GM18526 (cell line): Measurements from ENCODE around the gene C5orf22.

Source experiments
- POLR2A ChIP-seq: IDR thresholded peaks from 3 replicates; pipeline ENCODE4 v1.6.1; 2011; ENCODE audit not compliant: insufficient read length; ENCODE audit errors: extremely low read depth

C5orf22 gene

DNA sequence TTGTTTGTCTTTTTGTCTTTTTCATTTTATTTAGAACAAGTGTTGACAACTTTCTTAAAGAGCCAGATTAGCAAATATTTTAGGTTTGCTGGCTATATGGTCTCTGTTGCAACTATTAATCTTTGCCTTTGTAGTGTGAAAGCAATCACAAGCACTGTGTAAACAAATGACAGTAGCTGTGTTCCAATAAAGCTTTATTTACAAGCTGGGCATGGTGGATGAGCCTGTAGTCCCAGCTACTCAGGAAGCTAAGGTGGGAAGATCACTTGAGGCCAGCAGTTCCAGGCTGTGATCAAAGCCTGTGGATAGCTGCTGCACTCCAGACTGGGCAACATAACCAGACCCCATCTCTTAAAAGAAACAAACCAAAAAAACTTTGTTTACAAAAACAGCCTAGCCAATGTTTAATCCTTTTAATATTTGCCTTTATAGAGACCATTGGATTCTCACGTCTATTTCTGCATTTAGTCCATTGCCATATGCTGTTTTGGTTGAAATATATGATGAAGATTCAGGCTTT lies 2.5 kb downstream of the C5orf22 start:
- no peak for TF ChIP-seq POLR2A

DNA sequence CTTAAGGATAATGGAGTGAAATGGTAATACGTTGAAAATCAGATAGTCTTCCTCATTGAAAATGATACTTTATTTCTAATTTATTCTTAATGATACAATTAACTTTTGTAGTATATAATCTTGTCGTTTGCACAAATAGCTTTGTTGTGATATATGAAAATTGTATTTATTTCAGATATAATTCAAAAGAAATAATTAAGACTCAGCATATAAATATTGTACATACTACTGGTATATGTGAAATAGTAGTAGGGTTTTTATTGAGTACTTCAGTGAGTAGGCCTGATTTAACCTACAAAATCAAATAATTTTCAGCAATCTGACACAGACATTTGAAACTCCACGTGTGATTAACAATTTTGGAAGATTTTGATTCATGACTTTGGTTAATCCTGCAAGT lies 4.8 kb downstream of the C5orf22 start:
- TF ChIP-seq POLR2A: no peak

DNA sequence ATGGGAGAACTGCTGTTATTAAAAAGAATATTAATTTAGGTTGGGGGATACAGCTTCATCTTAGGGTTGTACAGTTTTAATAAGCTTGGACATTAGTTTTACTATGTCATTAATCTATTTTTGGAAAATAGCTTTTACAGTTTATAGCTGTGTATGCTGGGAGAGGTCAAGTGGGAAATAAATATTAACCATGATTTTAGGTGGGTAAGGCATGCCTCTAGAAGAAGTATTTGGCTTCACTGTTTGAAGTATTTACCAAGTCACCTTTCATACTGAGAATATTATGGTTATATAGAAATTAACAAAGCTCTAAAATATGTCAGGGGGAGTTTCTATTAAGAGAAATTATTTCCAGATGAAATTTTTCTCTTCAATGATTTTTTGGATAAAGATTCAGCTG lies 5.2 kb downstream of the C5orf22 start:
- TF ChIP-seq POLR2A: no peak

DNA sequence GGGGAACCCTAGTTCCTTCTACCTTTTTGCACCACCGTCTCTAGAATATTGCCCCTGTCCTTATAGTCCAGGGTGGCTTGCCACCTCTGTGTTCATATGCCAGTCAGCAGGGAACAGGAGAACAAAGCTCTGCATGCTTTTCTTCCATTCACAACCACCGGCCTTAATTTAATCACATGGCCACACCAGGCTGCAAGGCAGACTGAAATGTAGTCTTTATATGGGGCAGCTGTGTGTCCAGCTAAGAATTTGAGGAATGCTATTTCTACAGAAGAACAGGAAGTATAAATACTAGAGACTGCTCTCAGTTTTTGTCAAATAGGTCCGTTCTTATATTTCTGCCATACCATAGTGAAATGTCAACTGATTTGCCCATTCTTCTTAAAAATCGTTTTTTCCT lies 5.8 kb downstream of the C5orf22 start:
- no peak for TF ChIP-seq POLR2A

DNA sequence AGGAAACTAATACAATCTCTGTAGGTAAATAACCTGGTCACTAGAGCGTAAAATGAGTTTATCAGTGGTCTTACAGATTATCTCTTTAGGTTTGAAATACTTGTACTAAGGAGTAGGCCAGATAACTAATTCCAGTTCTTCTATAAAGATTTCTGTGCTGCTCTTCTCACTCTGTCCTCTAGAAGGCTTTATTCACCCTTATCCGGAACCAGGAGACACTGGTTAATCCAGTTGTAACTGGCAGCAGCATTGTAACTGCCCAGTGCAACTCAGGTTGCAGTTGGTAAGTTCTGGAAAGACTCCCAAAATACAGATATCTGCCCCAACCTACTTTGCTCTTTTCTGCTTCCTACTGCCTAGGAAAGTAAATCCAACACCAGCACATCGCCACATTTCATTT lies 19.8 kb downstream of the C5orf22 start:
- TF ChIP-seq POLR2A: no peak

DNA sequence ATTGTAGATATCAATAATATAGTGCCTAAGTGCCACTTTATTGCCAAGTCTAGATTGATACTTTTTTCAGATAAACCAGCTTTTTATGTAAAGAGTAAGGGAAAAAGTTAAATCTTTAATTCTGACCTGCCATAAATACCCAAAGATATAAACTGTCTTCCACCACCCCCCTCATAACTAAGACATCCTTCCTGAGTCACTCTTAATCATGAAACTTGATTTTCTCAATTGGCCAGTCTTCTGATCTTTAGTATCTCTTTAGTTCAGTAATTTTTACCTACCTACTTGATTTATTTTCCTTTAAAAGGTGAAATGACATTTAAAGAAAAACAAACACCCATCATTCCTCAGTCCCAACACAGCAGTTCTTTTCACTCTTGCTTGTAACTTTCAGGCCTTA lies 21.8 kb downstream of the C5orf22 start:
- TF ChIP-seq POLR2A: no peak

DNA sequence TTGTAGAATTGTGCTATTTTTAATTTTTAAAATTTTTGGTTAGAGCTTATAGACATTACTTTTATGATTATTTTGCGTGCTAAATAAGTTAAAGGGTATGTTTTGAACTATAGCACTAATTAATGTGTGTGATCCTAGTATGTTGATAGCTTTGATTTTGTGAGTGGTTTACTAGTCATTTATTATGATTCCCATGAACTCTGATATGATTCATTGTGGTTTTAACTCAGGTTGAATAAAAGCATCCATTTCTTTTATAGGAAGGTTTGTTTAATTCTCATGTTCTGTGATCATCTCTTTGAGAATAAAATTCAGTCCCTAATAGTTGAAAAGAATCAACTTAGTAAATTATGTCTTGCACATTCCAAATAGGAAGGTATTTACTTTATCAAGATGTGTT lies 22.5 kb downstream of the C5orf22 start:
- no peak for TF ChIP-seq POLR2A

DNA sequence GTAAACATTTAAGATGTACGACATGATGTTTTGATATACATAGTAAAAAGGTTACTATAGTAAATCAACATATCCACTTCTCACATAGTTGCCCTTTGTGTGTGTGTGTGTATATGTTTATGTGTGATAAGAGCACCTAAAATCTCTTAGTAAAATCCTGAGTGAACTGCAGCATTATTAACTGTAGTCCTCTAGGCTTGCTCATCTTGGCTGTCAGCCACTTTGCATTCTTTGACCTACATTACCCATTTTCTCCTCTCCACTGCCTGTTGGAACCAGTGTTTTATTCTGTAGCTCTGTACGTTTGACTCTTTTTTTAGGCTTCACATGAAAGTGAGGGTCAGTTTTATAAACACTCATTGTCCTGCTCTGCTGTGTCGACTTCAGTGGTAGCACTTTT lies 24.4 kb downstream of the C5orf22 start:
- TF ChIP-seq POLR2A: no peak

DNA sequence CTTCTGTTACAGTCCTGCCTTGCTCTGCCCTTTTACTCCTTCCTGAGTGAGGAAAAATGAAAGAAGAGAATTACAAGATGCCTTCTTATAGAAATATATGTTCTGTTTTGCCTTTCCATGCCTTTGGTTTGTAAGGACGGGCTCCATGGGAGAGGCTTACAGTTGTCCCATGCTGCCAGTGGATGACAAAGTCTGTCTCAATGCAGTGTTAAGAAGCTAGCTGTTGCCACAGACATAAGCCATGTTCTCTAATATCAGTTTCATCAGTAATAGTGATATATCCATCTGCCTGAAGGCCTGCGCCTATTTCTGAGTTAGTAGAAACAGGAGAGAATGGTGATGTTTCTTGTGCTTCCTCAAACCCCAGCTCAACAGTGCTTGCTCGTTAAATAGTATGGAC lies 27.8 kb downstream of the C5orf22 start:
- TF ChIP-seq POLR2A: no peak

DNA sequence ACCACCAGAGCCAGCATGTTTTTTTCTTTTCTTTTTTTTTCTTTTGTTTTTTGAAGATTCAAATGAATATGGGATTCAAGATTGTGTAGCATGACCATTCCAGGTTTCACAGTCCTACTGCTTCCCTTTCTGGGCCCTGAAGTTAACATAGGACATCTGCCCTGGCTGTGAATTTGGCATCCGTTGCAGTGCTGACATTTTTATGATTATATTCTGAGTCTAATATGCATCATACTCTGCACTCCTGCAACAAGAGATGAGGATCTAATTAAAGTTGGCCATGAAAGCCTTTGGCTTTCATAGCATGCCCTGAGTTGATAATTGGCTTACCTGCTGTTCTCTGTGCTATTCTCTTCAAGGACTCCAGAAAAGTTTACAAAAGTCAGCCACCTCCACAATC lies 29.8 kb downstream of the C5orf22 start:
- no peak for TF ChIP-seq POLR2A

DNA sequence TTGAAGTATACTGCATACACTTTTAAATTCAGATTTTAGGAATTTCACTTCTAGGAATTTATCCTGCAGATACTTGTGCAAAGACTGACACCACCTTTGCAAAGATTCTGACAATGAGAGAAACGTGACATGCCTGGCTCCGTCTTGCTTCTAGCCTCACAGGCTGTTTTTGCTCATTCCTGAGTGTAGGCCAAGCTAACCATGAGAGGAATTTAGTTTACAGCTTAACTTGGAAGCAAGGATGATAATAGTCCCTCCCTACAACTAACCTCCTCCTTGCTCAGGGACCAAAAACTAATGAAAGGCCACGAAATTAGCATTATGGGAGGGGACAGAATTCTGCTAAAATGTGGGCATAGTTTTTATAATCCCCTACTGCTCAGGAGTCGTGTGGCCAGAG lies 31.1 kb downstream of the C5orf22 start:
- TF ChIP-seq POLR2A: no peak

DNA sequence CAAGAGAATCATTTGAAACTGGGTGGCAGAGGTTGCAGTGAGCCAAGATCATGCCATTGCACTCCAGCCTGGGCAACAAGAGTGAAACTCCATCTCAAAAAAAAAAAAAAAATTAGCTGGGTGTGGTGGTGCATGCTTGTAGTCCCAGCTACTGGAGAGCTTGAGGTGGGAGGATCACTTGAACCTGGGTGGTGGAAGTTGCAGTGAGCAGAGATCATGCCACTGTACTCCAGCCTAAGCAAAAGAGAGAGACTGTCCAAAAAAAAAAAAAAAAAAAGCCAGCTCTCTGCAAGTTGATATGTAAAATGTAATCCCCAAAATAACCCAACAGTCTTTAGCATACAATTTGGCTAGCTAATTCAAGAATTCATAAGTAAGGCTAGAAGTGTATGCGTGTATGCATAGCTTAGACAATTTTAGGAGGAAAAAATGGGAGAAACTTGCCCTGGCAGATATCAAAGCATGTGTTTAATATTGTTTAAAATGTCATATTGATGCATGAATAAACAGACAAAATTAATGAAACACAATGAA lies 36.3 kb downstream of the C5orf22 start:
- no peak for TF ChIP-seq POLR2A

DNA sequence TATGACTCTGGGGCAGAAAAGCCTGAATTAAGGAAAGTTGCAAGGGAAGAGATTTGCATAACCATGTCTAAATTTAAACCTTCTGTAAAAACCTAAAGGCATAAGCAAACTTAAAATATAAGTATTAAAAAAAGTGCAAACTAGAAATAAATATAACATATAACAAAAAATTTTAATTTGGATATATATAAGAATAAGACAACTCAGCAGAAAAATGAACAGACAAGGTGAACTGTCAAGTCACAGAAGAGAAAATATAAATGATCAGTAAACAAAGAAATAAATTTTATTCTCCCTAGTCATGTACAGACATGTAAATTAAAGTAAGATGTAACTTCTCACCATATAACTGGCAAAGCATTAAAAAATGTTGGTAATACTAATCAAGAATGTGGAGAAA lies 37.0 kb downstream of the C5orf22 start:
- TF ChIP-seq POLR2A: no peak

DNA sequence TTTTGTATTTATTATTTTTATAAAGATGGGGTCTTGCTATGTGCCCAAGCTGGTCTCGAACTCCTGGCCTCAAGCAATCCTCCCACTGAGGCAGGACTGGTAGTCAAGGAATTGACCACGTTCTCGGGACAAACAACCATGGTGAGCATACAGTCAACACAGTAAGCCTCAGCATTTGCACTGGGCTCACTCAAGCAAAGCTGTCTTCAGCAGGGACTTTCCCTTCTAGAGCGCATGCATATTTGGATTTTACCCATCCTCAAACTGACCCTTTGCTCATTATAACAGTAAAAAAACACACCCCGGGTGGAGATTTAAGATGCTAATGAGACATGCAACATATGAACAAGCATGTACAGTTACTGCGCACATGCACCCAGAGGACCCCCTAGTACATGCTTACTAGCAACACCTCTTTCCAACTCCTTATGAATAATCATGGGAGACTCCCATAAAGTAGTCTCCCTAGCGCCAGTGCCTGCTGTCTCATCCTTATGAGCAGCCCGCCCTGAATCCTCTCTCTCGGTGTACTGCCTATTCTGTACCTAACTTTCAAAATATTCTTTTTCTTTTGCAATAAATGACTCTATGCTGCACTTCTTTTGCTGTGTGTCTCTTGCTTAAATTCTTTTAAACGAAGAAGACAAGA lies 41.5 kb downstream of the C5orf22 start:
- TF ChIP-seq POLR2A: no peak

DNA sequence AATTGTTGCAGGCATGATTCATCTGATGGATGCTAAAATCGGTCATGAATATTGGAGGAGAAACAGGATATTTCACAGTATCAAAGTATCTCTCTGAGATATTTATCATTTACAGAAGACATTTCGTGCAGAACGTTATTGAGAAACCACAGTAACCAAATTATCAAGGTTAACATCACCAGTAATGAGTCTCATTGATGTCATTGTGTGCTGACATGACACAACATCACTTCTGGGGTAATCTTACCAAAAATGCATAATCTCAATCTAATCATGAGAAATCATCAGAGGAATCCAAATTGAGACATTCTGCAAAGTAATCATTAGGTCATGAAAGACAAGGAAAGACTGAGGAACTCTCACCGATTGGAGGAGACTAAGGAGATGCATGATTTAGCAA lies 42.7 kb downstream of the C5orf22 start:
- TF ChIP-seq POLR2A: no peak

DNA sequence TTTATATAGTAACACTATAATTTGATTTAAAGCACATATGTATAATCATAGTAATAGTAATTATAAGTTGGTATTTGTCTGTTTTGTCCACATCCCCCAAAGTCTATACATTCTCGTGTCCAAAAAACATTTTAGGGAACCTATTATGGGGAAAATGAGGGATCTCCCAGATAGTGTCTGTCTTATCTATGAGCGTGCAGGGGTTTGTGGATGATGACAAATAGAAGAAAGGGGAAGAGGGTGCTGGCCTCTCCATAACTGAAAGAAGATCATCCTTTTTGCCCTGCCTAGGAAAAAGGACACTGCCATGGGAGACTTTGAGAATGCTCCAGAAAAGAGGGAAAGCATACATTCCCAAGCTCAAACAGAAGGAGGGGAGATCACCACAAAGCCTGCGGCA lies 45.3 kb downstream of the C5orf22 start:
- TF ChIP-seq POLR2A: no peak

DNA sequence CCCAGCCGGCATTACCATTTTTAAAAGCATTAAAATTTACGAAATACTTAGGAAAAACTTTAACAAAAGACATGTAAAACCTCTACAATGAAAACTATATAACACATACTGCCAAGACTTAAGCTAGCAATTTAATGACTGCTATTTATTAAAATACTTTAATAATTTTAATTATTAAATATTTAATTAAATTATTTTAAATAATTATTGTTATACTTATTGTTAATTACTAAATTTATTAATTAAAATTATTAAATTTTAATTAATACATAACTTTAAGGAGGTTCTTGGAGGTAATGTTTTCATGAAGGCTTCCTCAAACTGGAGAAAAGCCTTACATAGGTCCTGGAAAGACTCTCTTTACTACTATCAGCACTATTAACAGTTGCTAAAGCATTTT lies 47.5 kb downstream of the C5orf22 start:
- TF ChIP-seq POLR2A: no peak

DNA sequence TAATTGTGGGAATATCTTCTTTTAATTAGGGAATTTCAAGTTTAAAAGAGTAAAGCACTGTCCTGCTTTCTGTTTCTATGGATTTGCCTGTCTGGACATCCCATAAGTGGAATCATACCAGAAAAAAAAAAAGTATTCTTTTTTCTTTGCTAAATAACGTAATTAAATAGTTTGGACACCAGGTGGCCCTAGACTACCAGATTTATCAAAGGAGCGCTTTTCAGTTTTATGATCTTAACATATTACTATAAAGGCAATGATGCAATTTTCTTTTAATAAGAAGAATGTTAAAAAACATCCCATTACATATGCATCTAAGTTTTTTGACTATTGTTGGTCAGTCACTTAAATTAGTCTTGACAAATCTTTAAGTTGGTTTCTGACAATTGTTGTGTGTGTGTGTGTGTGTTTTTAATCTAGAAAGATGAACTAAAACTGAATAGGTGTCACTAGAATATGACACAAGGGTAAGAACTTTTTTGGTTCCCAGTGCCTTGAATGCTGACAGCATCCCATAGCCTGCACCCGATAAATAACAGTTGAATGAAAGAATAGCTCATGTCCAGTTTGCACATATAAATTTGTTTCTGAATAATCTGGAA lies 49.5 kb downstream of the C5orf22 start:
- TF ChIP-seq POLR2A: no peak

DNA sequence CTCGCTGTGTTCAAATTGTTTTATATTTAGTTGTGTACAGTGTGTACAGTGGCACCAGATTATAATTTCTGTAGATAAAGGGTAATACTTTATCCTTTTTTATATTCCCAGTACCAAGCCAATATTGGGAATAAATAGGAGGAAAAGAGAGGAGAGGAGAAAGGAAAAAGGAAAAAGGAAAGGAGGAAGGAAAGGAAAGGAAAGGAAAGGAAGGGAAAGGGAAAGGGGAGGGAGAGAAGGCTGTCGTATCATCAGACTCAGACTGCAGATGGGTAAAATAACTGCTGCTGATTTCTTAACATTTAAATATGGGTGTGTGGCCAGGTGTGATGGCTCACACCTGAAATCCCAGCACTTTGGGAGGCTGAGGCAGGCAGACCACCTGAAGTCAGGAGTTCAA lies 51.0 kb downstream of the C5orf22 start:
- no peak for TF ChIP-seq POLR2A
